HG03571 (cell line): Measurements from ENCODE around the gene PHOSPHO1.
"Not testable (repeated sequence)": the region's sequence is repeated elsewhere in the genome, so short reads cannot be mapped to it uniquely, and the experiment has no call there.

ENCODE experiments used
- ATAC-seq: cut with Tn5 transposase; IDR thresholded peaks from one replicate; pipeline ENCODE4 v1.9.1; 2021; ENCODE audit not compliant: unreplicated experiment

The PHOSPHO1 gene, protein sequence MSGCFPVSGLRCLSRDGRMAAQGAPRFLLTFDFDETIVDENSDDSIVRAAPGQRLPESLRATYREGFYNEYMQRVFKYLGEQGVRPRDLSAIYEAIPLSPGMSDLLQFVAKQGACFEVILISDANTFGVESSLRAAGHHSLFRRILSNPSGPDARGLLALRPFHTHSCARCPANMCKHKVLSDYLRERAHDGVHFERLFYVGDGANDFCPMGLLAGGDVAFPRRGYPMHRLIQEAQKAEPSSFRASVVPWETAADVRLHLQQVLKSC

DNA sequence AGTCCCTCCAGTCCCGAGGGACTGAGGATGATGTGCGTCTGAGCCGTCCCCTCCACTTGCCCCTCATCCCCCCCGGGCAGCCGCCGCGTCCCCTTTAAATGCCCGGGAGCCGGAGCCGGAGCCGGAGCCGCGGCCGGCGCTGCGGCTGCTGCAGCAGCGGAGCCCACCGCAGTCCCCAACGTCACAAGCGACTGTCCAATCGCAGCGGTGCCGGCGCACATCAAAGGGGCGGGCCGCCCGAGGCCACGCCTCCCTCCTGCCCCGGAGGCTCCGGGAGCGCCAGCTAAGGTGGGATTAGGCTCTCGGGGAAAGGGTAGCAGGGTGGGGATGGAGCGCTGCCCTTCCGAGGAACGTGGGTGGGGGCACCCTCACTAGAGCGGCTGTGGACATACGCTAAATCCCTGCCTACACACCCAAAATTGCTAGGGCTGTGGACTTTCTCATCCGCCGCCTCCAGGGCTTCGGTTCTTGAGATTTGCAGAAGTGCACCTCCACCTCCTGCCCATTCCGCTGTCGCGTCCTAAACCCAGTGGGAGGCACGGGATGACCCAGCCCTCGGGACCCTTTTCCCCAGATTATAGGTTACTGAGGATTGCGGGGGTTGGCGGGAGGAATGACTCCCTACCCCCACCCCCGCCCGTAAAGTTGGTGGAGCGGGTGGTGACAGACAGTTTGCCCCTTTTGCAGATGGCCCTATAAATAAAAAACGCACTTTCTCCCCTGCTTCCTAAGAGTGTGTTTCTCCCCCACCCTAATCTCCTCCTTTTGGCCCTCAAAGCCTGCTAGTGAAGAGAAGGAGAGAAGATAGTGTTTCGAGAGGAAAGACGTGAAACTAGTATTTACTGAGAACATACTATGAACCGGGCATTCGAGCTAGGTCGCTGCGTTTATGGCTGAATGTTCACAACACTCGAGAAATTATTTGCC, at the start of gene PHOSPHO1:
PHOSPHO1 (minus strand) TSS at position 152 of the 927 bp plus-strand sequence. CDS start 4,096 bp downstream, outside the sequence.
- peak; percentile 75 for ATAC-seq

DNA sequence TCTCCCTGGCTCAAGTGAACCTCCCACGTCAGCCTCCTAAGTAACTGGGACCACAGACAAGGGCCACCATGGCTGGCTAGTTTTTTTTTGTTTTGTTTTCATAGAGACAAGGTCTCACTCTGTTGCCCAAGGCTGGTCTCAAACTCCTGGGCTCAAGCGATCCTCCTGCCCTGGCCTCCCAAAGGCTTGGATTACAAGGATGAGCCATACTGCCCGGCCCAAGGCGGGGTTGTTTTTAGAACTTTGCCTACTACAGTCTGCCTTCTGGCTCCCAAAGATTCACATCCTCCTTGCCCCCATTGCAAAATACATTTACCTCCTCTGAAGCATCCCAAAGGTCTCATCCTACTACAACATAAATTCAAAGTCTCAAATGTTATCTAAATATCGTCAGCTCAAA, 49.5 kb upstream of the PHOSPHO1 start:
- ATAC-seq: no peak

DNA sequence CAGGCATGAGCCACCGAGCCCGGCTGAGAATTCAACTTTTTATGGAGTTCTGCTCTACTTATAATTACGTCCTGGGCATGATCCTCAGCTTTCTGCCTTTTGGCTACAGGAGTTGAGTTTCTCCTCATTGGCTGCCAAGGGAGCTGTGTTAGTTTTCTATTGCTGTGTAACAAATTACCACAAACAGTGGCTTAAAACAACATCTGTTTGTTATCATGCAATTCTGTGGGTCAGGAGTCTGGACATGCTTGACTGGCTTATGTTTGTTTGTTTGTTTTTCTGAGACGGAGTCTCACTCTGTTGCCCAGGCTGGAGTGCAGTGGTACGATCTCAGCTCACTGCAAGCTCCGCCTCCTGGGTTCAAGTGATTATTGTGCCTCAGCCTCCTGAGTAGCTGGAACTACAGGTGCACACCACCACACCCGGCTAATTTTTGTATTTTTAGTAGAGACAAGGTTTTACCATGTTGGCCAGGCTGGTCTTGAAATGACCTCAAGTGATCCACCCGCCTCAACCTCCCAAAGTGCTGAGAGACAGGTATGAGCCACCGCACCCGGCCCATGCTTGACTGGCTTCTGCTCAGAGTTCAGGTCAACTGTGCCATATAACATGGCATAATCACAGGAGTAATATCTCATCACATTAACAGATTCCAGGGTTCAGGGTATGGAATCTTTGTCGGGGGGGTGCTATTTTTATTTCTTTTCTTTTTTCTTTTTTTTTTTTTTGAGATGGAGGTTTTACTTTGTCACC, 48.9 kb upstream of the PHOSPHO1 start:
- ATAC-seq: not testable (repeated sequence)

DNA sequence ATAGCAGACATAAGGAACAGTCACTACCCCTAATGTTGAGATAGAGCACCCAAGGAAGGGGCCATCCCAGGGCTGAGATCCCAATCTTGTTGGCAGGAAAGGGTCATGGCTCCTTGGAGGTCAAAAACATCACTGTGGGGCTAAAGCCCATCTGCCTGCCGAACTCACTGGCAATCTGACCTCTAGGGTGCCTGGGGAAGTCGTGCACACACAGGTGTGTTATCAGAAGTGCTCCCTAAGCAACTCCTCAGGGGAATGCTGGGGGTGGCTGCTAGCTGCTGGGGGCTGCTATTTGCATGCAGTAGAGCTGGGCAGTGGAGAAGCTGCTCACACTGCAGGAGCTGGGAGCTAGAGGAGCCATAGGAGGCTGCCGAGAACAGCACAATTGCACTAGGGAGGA, 47.5 kb upstream of the PHOSPHO1 start:
- no peak for ATAC-seq

DNA sequence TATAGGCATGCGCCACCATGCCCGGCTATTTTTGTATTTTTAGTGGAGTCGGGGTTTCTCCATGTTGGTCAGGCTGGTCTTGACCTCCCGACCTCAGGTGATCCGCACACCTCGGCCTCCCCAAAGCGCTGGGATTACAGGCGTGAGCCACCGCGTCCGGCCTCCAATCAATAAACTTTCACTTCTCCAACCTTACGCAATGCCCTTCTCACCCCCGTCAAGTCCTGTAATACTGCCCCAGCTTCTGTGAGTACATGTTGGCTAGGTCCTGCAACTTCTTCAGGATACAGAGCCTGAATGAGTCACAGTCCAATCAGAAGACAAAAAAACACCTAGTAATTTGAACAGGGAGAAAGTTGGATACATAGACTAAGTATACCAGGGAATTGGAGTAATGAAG, 47.1 kb upstream of the PHOSPHO1 start:
- no peak for ATAC-seq

DNA sequence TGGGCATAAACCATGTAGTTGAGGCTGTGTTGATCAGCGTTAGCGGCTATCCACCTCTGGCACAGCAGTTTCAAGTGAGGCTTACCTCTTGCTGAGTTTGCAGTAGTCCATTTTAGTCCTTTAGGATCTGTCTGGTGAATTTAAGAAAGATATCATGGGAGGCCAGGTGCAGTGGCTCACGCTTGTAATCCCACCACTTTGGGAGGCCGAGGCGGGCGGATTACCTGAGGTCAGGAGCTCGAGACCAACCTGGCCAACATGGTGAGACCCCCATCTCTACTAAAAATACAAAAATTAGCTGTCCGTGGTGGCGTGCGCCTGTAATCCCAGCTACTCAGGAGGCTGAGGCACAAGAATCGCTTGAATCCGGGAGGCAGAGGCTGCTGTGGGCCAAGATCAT, 45.4 kb upstream of the PHOSPHO1 start:
- ATAC-seq: not testable (repeated sequence)

DNA sequence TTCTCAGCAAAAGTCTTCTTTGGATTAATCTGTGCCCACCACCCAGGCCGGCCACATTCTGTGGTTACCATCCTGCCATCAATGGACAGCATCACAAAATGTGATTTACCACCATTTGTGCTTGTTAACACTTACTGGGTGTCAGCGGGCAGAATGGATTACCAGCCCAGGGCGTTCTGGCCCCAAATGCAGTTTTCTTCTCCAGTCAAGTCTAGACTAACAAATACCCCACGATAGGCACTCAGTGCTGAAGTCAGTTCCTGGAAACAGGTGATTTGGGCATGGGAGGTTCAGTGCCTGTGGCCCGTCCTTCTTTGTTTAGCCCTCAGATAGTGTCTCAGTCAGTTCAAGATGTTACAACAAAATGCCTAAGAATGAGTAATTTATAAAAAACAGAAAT, 38.8 kb upstream of the PHOSPHO1 start:
- ATAC-seq: no peak

DNA sequence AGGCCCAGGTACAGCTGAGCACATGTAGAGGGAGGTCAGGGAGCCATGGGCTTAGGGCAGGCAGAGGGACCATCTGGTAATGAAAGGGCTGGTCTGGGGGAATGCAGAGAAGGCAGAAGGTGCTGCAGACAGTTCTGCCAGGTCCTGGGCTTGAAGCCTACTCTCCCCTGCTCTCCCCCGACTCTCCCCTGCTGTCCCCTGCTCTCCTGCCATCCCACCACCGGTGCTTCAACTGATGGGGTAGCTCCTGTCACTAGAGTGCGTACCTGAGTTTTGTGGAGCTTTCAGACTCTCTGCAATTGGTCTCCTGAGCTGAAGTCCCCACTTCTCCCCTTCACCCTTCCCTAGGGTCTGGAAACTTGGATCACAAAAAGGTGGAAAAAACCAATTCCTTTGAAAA, 37.3 kb upstream of the PHOSPHO1 start:
- no peak for ATAC-seq

DNA sequence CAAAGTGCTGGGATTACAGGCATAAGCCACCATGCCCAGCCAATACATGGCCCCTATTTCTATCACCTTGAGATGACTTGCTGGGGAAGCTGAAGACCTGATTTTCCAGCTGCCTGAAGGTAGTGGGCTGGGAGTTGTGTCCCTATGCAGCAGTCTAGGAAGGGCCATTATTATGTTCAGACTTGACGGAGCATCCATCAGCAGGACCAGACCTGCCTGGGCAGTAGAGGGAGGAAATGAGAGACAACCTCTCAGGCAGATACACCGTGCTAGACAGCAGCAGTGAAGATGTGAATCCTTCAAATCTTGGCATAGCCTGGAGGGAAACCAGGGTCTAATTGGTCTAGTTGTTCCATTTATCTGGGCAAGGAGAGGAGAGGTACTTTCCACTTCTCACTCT, 35.6 kb upstream of the PHOSPHO1 start:
- ATAC-seq: no peak

DNA sequence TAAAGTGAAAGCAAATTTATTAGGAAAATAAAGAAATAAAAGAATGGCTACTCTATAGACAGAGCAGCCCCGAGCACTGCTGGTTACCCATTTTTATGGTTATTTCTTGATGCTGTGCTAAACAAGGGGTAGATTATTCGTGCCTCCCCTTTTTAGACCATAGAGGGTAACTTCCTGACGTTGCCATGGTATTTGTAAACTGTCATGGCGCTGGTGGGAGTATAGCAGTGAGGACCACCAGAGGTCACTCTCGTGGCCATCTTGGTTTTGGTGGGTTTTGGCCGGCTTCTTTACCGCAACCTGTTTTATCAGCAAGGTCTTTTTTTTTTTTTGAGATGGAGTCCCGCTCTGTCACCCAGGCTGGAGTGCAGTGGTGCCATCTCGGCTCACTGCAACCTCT, 31.0 kb upstream of the PHOSPHO1 start:
- ATAC-seq: not testable (repeated sequence)

DNA sequence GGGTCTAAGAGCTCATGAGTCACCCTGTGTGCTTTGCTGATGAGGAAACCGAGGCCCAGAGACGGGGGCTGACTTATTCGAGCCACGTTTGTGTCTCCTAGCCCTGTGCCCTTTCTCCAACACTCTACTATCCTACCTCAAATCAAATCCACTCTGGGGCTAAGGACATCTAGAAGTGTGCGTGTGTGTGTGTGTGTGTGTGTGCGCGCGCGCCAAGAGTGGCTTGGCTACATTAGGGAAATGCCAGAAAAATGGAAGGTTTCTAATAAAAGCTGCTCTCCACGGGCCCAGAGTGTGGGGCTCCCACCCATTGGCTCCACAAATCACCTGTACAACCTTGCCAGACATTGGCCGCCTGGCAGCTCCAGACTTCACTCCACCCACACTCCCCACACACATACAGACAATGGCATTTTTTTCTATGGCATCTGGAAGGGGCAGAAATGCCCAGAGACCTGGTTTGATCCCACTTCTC, 30.3 kb upstream of the PHOSPHO1 start:
- ATAC-seq: no peak

DNA sequence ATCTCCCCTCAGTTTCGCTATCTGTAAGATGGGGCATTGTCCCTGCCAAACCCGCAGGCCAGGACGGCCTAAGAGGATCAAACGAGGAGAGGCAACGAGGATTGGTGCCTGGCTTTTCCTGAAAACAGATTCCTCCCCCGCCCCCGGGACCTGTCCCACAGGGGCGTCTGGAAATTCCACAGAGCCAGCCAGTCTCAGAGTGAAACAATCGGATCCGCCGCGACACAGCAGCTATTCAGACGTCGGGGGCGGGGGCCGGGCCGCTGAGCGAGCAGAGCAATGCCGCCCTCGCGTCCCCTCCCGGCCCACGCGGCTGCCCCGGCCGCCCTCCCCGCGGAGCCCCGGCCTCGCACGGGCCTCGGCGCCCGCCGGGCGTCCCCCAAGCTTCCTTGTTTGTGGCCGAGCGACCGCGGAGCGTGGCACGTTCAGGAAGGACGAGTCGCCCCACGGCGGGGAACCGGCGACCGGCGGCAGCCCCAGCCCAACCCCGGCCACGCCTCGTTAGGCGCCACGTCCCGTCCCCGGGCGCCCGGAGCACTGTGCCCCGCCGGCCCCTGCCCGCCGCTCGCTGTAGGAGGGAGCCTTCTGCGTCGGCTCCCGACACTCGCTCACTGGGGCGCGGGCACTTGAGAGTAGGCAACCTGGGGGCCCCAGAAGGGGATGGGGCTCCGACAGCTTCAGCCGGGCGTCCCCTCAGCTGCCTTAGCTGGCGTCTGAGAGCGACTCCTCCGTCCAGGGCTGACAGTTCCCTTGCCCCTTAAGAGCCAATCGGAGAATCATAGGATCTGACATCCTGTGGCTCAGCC, 29.6 kb upstream of the PHOSPHO1 start:
- no peak for ATAC-seq

DNA sequence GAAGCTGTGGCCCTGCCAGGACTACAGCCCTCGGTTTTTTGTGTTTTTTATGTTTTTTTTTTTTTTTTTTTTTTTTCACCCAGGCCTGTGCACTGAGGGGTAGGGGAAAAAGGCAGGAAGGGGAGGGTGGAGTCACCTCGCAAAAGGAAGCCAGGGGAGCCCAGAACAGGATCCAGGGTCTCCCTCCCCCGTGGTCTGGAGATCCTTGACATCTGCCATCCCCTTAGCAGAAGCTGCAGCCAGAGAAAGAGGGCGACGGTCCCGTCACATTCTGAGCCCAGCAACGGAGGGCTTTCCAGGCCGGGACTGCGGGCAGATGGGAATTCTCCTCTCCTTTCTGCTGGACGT, 29.1 kb upstream of the PHOSPHO1 start:
- no peak for ATAC-seq

DNA sequence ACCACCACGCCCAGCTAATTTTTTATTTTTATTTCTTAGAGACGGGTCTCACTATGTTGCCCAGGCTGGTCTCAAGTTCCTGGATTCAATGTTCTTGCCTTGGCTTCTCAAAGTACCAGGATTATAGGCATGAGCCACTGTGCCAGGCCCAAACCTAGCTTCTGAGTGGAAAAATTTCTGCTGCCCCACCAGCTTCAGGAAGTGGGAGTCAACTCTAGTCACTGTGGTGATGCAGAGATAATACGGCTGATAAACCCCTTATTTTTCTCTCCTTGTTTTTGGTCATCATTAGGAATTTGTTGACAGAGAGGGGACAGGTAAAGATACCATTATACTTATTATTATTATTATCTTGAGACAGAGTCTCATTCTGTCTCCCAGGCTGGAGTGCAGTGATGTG, 27.8 kb upstream of the PHOSPHO1 start:
- ATAC-seq: no peak

DNA sequence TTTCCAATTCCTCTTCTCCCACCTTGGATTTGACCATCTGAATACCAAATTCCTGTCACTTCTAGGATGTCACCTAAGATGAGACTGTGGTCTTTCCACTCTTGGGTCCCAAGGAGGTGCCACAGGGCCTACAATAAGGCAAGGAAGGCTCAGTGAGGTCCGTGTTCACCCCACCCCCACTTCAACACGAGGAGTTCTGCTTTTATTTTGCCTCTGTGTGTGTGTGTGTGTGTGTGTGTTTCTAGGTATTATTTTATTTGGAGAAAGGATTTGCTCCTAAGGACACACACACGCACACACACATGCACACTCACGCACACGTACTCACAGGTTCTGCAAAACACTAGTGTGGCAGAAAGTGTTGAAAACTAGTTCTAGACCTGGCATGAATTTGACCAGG, 24.5 kb upstream of the PHOSPHO1 start:
- no peak for ATAC-seq

DNA sequence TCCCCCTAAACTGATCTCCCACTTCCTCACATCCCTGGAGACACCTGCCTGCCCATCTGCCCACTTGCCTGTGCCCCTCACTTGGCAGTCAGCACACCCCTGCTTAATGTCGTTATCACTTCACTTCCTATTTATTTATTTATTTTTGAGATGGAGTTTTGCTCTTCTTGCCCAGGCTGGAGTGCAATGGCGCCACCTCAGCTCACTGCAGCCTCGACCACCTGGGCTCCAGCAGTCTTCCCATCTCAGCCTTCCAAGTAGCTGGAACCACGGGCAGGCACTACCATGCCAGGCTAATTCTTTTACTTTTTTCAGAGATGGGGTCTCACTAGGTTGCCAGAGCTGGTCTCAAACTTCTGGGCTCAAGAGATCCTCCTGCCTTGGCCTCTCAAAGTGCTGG, 23.5 kb upstream of the PHOSPHO1 start:
- ATAC-seq: no peak

DNA sequence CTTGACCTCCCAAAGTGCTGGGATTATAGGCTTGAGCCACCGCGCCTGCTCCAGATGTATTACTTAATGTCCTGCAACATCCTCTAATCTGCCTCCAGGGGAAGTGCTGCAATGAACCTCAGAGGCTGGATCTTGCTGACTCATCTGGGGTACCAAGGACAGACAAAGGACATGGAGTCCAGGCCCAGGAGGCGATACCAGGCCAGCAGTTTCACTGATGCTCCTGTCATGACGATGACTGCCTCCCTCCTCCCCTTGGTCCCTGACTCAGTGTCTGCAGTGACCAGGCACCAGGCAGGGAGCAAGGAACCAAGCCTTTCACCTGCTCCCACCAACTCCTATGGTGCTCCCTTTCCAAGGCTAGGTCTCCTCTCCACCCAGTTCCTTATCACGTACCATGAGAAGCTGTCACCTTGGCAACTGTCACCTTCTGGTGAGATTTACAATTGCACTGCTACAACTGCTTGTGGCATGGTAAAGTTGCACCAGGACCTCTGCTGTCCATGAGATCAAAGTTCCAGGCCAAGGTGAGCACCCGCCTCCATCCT, 21.6 kb upstream of the PHOSPHO1 start:
- no peak for ATAC-seq

DNA sequence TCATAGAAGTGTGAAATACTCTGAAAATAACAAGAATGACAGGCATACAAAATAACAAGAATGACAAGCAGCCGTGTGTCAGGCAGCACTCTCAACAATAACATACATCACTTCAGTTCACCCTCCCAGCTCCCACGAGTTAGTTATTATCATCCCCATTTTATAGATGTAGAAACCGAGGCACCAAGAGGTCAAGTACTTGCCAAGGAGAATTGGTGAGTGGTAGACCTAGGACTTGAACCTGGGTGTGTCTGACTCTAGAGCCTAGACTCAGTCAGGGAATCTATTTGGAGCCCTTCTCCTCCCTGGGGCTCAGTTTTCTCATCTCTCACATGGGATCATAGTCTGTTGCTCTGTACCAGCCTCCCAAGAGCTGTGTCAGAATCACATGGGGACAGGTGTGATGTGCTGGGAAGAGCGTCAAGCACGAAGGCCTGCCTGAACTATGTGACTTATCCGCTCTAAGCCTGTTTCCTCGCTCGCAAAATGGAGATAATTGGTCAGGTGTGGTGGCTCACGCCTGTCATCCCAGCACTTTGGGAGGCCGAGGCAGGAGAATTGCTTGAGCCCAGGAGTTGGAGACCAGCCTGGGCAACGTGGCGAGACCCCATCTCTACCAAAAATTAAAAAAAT, 19.4 kb upstream of the PHOSPHO1 start:
- no peak for ATAC-seq

DNA sequence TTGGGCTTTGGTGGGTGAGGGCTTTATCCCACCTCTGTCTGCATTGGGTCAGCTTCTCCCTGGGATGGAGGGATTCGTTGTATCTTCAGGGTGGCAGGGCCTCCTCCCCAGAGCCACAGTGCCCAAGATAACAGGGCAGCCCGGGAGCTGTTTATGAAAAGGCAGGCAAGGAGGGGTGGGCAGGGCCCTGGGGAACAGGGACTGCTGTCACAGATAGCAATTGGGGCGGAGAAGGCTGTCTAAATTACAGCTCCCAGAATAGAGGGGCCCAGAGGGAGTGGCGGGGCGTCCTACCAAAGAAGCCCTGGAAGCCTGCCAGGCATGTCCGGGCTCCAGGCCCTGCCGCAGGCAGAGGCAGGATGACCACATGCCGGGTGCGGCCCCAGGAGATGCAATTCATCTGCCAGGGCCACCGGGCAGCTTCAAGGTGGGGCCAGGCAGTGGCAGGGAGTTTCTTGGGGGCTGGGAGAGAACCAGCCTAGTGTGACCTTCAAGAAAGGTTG, 18.8 kb upstream of the PHOSPHO1 start:
- ATAC-seq: no peak

DNA sequence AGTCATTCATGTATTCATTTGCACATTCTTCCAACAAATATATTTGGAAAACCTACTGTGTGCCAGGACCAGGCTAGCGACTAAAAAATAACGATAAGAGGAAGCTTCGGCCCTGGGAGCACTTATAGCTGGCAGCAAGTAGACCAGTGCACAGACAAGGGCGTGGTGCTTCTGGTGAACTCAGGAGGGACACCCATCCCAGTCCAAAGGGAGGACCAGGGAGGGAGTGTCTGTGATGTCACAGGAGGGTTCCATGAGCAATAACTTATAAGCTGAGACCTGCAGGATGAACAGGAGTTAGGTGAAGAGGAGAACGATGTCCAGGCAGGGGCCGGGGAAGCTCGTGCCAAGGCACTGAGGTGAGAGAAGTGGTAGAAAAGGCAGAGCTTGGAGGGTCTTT, 17.4 kb upstream of the PHOSPHO1 start:
- no peak for ATAC-seq
